ENCODE results near the gene LZTR1.
"Not testable (repeated sequence)": the region's sequence is repeated elsewhere in the genome, so short reads cannot be mapped to it uniquely, and the experiment has no call there.

The LZTR1 gene

DNA sequence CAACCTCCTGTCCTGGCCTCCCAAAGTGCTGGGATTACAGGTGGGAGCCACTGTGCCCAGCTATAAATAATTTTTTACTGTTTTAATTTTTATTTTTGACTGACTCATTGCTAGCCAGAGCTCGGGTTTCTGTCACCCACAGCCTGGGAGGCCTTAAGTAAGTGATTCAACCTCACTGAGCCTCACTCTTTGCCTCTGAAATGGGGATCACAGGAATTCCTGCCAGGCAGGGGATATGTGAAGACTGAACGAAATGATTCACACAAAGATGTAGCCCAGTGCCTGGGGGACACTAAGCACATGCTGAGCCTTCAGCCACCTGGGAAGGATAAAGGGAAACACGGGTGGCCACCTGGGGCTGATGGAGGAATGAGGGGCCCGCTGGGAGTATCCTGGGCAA, 59.8 kb downstream of the LZTR1 start:
- no peak for DNase-seq

DNA sequence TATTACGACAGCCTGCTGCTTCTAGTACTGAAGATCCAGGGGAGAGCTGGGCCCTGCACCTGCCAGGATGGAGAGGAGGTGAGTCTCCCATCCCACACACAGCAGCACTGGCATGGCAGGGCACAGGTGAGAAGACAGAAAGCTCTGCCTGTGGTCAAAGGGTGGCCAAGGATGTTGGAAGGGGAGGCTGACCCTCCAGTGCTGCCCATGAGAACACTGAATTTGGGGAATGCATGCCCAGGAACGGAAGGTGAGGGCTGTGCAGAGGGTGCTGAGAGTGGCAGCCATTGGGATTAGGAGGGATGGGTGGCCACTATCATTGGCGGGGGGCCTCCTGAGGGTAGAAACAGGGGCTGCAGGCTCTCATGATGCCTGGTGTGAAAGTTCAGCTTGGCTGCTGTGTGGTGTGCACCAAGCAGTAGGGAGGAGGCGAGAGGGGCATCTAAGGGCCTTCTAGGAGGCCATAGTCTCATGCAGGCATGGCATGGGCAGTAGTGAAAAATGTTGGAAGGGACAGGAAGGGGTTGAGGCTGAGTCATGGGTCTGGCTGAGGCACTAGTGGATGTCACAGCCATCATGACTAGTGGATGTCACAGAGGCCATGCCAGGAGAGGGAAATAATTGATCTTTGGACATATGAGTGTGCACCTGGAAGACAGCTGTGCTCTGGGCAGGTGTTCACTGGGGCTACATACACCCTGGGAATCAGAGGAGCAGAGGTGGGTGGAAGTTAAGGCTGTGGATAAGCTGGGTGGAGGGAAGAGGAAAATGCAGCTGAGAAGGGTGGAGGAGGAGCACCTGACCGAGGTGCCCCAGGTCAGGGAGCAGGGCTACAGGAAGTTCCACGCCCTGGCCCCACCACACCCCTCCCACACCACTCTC, 61.1 kb downstream of the LZTR1 start:
- DNase-seq: no peak

DNA sequence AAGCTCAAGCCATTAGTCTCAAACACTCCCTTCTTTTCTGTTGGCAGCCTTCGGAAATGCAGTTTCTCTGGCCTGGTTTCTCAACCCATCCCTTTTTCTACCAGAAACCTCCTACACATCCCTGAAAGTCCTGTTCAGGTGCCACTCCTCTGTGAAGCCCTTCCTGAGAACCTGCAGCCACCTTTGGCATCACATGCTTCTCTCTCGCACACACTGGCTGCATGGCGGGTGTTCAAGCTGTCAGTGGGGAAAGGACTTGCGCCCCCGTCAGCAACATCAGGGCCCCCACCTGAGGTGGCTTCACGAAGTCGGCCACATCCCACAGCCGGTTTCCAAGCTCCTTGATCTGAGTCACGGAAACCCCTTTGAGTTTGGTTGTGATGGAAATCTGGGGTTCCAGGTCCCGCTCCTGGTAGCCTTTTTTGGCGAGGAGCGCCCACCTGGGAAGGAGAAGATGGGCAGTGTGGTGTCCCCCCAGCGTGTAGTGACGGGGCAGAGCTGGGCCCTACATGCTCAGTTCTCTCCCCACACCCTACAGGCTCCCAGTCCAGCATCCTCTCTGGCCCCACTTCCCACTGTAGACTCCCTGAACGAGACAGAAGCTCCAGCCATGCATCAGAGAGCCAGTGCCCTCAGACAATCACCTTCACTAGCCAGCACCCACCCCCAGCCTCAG, 61.9 kb downstream of the LZTR1 start:
- DNase-seq: no peak

DNA sequence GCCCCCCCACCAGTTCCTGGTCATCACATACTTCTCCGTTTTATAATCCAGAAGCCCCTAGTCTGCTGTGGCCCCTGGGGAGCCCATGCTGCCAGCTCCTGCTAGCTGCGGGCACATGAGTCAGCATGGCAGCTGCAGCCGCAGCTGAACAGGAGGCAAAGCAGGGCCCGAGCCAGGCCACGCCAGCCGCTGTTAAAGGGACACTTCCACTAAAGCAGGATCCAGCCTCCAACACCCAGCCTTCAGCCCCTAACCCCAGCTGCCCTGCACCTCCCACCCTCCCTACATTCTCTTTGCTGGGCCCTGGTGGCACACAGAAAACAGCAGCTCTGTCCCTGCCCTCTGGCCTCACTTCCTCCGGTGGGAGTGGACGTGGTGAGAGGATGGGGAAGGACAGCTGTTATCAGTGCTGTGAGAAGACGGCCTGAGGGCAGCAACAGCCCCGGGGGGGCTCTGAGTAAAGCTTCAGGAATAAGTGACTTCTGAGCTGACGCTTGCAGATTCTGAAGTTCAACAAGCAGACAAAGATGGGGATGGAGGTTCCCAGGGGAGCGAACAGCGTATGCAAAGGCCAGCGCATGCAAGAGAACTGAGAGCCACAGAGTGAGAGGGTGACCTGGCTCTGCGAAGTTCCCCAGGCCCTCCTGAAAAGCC, 63.0 kb downstream of the LZTR1 start:
- no peak for DNase-seq

DNA sequence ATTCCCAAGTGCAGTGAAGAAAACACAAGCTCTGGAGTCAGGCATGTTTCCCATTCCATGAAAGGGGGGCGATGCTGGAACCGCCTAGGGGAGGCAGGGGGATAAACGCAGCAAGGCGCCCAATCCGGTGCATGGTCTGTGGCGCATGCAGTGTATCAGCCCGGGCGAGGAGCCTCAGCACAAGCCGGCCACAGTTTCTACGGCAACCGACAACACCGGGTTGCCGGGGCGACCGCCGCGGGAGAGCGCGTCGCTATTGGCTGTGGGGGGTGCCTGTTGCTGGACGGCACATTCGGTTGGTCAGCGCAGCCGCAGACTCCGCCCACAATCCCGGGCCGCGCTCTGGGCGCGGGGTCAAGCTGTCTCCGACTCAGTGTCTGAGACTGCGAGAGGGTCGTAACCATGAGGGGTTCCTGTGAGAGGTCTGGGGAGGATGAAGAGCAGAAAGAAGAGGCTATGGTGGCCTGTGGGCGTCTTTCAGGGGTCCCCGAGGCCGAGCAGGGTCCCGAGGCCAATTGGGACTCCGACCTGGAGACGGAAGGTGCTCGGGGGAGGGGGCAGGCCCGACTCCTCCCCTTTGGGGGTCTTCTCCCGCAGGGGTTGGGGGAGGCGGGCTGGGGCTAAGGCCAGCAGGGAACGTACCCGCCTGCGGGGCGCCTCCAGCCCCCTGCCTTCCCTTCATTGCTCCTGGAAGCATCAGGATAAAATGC, 63.6 kb downstream of the LZTR1 start, which contains the start of gene LRRC74B:
Gene LRRC74B, plus strand, starts transcription at position 362 of the 710 bp plus-strand sequence. Its CDS starts 41 bp downstream, at position 403.
- peak; percentile 45 for DNase-seq

DNA sequence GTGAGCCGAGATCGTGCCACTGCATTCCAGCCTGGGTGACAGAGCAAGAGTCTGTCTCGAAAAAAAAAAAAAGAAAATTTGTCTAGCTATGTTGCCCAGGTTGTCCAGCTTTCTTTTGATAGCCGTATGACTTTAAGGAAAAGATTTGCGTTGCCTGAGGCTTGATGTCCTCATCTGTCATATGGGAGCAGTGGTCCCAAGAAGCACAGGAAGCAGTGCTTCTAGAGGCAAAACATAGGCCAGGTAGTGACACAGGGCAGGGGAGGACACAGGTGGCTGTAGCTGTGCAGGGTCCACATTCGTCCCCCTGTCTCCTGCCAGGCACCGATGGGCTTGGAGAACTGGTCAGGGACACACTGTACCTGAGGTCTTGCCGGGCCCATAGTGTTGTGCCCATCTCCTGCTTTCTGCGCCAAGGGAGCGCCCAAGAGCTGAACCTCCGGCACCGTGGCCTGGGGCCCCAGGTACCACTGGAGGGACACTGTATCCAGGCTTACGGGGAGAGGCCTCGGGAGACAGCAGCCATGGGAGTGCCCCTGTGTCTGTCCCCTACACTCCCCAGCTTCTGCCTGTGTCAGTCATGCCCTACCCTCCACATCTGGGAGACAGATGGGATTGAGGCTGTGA, 65.1 kb downstream of the LZTR1 start:
- DNase-seq: no peak

DNA sequence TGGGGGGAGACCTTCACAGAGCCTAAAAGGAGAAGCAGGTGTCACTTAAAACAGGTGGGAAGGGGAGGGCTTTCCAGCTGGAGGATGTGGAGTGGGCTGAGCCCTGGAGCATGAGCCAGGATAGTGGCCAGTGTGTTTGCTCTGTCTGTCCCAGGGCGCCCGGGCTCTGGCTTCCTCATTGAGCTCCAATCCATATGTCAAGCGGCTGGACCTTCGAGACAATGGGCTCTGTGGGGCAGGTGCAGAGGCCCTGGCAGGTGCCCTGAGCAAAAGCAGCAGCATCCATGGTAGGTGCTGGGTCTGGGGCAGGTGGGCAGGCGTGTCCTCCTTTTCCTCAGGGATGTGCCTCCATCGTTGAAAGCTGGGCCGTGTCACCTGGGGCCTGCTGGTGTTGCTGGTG, 65.6 kb downstream of the LZTR1 start:
- DNase-seq: no peak

DNA sequence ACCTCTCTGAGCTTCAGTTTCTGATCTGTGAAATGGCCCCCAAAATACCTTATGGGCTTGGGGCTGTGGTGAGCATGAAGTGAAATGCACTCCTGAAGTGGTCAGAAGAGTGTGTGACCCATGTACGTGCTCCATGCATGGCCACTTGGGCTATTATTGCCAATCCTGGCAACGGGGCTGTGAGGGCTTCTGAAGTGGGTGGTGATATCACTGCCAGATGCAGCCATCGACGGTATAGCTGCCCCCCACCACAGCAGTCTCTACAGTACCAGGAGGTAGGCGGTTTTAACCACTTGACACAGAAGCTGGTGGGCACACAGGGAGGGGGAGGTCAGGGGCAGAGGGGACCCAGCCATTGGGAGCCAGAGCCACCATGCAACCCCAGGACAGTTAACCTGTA, 66.4 kb downstream of the LZTR1 start:
- not testable (repeated sequence) for DNase-seq

Measured in NCI-H526 treated with DMSO at 0.1 percent for 48 hours (cell line).